ENCODE measurements around the gene LCMT1. TPM values are rescaled to one million over a fixed set of nuclear protein-coding genes. Genes with fewer than 3 reads are reported as not detected.

LCMT1 gene
- total and polyA plus RNA-seq, 2 of the 13 experiments (the other 11 are each of a cell fraction or from before 2014, with no cell fraction given) = 41.2 to 48.7 TPM

- no peak for FAIRE-seq
- no peak for ATAC-seq
- H3K27me3 ChIP-seq (ENCODE audit: control insufficient read depth in 1 of 2, insufficient read depth in 2 of 2, low read length in 2 of 2) = no peaks in the 10 kb centered on the region
- no TSS peak for BruUV-seq (replicated peaks)
- no peak for DNase-seq (ENCODE audit: low spot score)
- H4K20me1 ChIP-seq (ENCODE audit: insufficient read depth, low read length) = no peaks in the 10 kb centered on the region
- 98% methylated on average over 5 of the region's 5 CpGs for WGBS (ENCODE audit: low lambda C conversion rate)
- H3K9me3 ChIP-seq (ENCODE audit: low read length) = no peaks in the 10 kb centered on the region
- H3K9ac ChIP-seq (ENCODE audit: insufficient read depth, low read depth, low read length) = no peak overlapping the region
- peak; percentile 90 for TF ChIP-seq ZNF7 (CRISPR knock-in tag; IDR thresholded peaks at IDR 0.05)
- TF ChIP-seq ZNF136 (CRISPR knock-in tag; IDR thresholded peaks at IDR 0.05; ENCODE audit: low read depth) = no peak
- no peak overlapping the region for H3K4me2 ChIP-seq (ENCODE audit: low read depth, low read length)
- ChIA-PET POLR2A (no interaction called here), CTCF (ENCODE audit: low intra/inter-chr PET ratio, low total read pairs) (no interaction called here)
- intact Hi-C loops (cut with micrococcal nuclease; ENCODE audit: unreplicated experiment) (no loop called here), in situ Hi-C loops (cut with HindIII; ENCODE audit: extremely low pct_ligation_motif_present, low pct_unique_long_range_greater_than_20kb) (no loop called here)
- no peak overlapping the region for H2AFZ ChIP-seq (ENCODE audit: low read length)
- H3K4me1 ChIP-seq (ENCODE audit: insufficient read depth, low read length) = no peaks in the 10 kb centered on the region
- no peaks in the 10 kb centered on the region for H3K79me2 ChIP-seq (ENCODE audit: insufficient read depth, low read length)
- H3K4me3 ChIP-seq (replicated peaks in 1 of 3; ENCODE audit: insufficient read depth in 1 of 3, low read depth in 2 of 3, low read length in 3 of 3) = no peak overlapping the region
- peaks cover 12 to 47% of the 10 kb centered on the region in 2 experiments for H3K36me3 ChIP-seq (replicated peaks in 1 of 2; ENCODE audit: control insufficient read depth in 1 of 2, insufficient read depth in 2 of 2, low read length in 2 of 2)
- no peak overlapping the region for H3K27ac ChIP-seq (ENCODE audit: extremely low read length, insufficient read depth, low read length)
Observed at GRCh38 chr16:25161753-25162367, 50.3 kb downstream of the LCMT1 start.

DNA sequence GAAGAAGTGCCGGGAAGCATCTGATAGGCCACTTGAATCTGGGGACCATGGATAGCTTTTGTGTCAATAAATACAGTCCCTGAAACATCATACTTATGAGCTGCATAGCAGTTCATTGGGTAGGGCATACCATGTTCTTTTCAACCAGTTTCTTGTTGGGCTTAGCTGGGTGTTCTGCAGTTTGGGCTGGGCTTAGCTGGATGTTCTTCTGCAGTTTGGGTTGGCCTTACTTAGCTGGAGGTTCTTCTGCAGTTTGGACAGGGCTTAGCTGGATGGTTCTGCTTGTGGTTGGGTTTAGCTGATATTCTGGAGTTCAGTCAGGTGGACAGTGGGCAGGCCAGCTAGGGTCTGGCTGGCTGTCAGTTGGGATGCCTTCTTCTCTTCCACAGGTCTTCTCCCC, 52.1 kb downstream of the LCMT1 start:
- DNase-seq (ENCODE audit: low spot score) = no peak
- no TSS peak for BruUV-seq (replicated peaks)
- no peak for FAIRE-seq
- H3K9me3 ChIP-seq (ENCODE audit: low read length) = no peaks in the 10 kb centered on the region
- H3K9ac ChIP-seq (ENCODE audit: insufficient read depth, low read depth, low read length) = no peak overlapping the region
- ChIA-PET POLR2A (interaction anchor here (0.8 kb wide), 1 partner anchor 14 kb away, joined by 4 read pairs; no protein-coding TSS in a partner anchor), CTCF (ENCODE audit: low intra/inter-chr PET ratio, low total read pairs) (no interaction called here)
- ATAC-seq = no peak
- H3K4me1 ChIP-seq (ENCODE audit: insufficient read depth, low read length) = no peaks in the 10 kb centered on the region
- no peaks in the 10 kb centered on the region for H3K27me3 ChIP-seq (ENCODE audit: control insufficient read depth in 1 of 2, insufficient read depth in 2 of 2, low read length in 2 of 2)
- H3K4me3 ChIP-seq (replicated peaks in 1 of 3; ENCODE audit: insufficient read depth in 1 of 3, low read depth in 2 of 3, low read length in 3 of 3) = no peak overlapping the region
- no peaks in the 10 kb centered on the region for H4K20me1 ChIP-seq (ENCODE audit: insufficient read depth, low read length)
- no peaks in the 10 kb centered on the region for H3K79me2 ChIP-seq (ENCODE audit: insufficient read depth, low read length)
- peaks cover 12 to 48% of the 10 kb centered on the region in 2 experiments for H3K36me3 ChIP-seq (replicated peaks in 1 of 2; ENCODE audit: control insufficient read depth in 1 of 2, insufficient read depth in 2 of 2, low read length in 2 of 2)
- intact Hi-C loops (cut with micrococcal nuclease; ENCODE audit: unreplicated experiment) (no loop called here), in situ Hi-C loops (cut with HindIII; ENCODE audit: extremely low pct_ligation_motif_present, low pct_unique_long_range_greater_than_20kb) (no loop called here)
- H3K4me2 ChIP-seq (ENCODE audit: low read depth, low read length) = no peak overlapping the region
- WGBS (ENCODE audit: low lambda C conversion rate) = 94% methylated on average over 1 of the region's 1 CpG
- H2AFZ ChIP-seq (ENCODE audit: low read length) = no peak overlapping the region
- no peak overlapping the region for H3K27ac ChIP-seq (ENCODE audit: extremely low read length, insufficient read depth, low read length)
- no peak for TF ChIP-seq NONO (IDR thresholded peaks at IDR 0.05)
- no peak for TF ChIP-seq NONO (CRISPR knock-in tag; conservative IDR thresholded peaks at IDR 0.05)
- TF ChIP-seq ZNF331 (CRISPR knock-in tag; IDR thresholded peaks at IDR 0.05) = peak; percentile 73
- TF ChIP-seq KDM5A (IDR thresholded peaks at IDR 0.05; ENCODE audit: borderline replicate concordance, low read length) = no peak
- TF ChIP-seq KAT2B (IDR thresholded peaks at IDR 0.05; ENCODE audit: borderline replicate concordance, low read depth, low read length) = no peak
- TF ChIP-seq MXD3 (CRISPR knock-in tag; IDR thresholded peaks at IDR 0.05) = no peak
- TF ChIP-seq, protein P1, sequence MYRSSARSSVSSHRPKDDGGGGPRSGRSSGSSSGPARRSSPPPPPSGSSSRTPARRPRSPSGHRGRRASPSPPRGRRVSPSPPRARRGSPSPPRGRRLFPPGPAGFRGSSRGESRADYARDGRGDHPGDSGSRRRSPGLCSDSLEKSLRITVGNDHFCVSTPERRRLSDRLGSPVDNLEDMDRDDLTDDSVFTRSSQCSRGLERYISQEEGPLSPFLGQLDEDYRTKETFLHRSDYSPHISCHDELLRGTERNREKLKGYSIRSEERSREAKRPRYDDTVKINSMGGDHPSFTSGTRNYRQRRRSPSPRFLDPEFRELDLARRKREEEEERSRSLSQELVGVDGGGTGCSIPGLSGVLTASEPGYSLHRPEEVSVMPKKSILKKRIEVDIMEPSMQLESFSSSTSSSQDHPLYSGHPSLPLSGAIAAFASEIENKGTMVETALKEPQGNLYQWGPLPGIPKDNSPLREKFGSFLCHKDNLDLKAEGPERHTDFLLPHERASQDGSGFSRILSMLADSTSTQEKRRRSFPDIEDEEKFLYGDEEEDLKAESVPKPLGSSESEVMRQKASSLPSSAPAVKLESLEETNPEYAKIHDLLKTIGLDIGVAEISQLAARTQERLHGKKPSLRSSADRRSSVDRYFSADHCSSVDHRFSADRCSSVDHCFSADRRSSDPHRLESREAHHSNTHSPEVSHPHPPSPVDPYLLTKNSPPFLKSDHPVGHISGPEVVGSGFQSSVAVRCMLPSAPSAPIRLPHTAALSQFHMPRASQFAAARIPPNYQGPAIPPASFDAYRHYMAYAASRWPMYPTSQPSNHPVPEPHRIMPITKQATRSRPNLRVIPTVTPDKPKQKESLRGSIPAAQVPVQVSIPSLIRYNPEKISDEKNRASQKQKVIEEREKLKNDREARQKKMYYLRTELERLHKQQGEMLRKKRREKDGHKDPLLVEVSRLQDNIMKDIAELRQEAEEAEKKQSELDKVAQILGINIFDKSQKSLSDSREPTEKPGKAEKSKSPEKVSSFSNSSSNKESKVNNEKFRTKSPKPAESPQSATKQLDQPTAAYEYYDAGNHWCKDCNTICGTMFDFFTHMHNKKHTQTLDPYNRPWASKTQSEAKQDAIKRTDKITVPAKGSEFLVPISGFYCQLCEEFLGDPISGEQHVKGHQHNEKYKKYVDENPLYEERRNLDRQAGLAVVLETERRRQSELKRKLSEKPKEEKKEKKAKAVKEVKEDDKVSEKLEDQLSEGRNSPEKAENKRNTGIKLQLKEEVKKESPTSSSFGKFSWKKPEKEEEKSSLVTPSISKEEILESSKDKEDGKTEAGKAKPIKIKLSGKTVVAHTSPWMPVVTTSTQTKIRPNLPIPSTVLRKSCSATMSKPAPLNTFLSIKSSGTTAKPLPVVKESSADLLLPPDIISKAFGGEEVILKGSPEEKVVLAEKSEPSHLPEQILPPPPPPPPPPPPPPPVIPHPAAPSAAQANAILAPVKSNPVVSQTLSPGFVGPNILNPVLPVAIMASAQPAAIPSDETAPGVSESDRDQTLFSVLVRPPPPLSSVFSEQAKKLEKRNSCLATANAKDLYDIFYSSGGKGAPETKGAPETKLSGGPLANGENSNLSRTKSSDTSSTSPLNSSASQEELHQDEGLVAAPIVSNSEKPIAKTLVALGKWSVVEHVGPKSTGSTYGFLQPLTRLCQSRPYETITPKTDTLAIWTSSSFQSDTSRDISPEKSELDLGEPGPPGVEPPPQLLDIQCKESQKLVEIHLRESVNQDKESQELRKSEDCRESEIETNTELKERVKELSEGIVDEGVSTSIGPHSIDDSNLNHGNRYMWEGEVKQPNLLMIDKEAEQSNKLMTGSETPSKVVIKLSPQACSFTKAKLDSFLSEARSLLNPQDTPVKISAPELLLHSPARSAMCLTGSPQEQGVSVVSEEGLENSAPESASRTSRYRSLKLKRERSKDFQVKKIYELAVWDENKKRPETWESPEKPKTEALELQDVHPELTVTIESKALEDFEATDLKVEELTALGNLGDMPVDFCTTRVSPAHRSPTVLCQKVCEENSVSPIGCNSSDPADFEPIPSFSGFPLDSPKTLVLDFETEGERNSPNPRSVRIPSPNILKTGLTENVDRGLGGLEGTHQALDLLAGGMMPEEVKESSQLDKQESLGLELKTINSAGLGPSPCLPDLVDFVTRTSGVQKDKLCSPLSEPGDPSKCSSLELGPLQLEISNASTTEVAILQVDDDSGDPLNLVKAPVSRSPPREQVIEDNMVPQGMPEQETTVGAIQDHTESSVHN (CRISPR knock-in tag; IDR thresholded peaks at IDR 0.05) = no peak
